8988T (cell line): ENCODE measurements around the gene MRPS5.
"Not testable (repeated sequence)": the region's sequence is repeated elsewhere in the genome, so short reads cannot be mapped to it uniquely, and the experiment has no call there.

Experiments used
- DNase-seq: peaks from one replicate; pipeline ENCODE4 v3.0.0; 2011

Gene MRPS5

GRCh38 chr2:95043300-95044093 is 78.1 kb downstream of the MRPS5 start:
- DNase-seq: no peak

- no peak for DNase-seq
Observed at GRCh38 chr2:95042472-95043271, 78.9 kb downstream of the MRPS5 start.

GRCh38 chr2:95041824-95042442 is 79.7 kb downstream of the MRPS5 start:
- DNase-seq: no peak

- no peak for DNase-seq
Observed at GRCh38 chr2:95041060-95041823, 80.4 kb downstream of the MRPS5 start.

- no peak for DNase-seq
Observed at GRCh38 chr2:95040426-95040825, 81.2 kb downstream of the MRPS5 start.

- DNase-seq: no peak
Observed at GRCh38 chr2:95039978-95040377, 81.6 kb downstream of the MRPS5 start.

- DNase-seq: no peak
Observed at GRCh38 chr2:95039363-95039762, 82.2 kb downstream of the MRPS5 start.

- no peak for DNase-seq
Observed at GRCh38 chr2:95038635-95039298, 82.8 kb downstream of the MRPS5 start.

GRCh38 chr2:95037841-95038585 is 83.6 kb downstream of the MRPS5 start:
- DNase-seq: not testable (repeated sequence)

GRCh38 chr2:95037384-95037839 is 84.2 kb downstream of the MRPS5 start:
- no peak for DNase-seq

- DNase-seq: no peak
Observed at GRCh38 chr2:95036596-95037383, 84.8 kb downstream of the MRPS5 start.
